Prostate gland (tissue), 2 donors: ENCODE measurements around the gene GPR17.

ENCODE experiments used
- POLR2A ChIP-seq: fragments of 450-650 bp; IDR thresholded peaks from one replicate; pipeline ENCODE4 v1.6.1; 2016; ENCODE audit warnings: antibody characterized with exemption, mild to moderate bottlenecking
- TF ChIP-seq, protein P1 (sequence below), 4 experiments: fragments of 200-600 bp in 2 of 4; fragments of 450-650 bp in 2 of 4; sonication (generic) in 2 of 4; IDR thresholded peaks; 1 replicate in 3 of 4; 2 replicates in 1 of 4; pipeline ENCODE4 v1.5.1; 2016 to 2019; ENCODE audit warnings: antibody characterized with exemption in 4 of 4, mild to moderate bottlenecking in 2 of 4, moderate library complexity in 2 of 4

DNA sequence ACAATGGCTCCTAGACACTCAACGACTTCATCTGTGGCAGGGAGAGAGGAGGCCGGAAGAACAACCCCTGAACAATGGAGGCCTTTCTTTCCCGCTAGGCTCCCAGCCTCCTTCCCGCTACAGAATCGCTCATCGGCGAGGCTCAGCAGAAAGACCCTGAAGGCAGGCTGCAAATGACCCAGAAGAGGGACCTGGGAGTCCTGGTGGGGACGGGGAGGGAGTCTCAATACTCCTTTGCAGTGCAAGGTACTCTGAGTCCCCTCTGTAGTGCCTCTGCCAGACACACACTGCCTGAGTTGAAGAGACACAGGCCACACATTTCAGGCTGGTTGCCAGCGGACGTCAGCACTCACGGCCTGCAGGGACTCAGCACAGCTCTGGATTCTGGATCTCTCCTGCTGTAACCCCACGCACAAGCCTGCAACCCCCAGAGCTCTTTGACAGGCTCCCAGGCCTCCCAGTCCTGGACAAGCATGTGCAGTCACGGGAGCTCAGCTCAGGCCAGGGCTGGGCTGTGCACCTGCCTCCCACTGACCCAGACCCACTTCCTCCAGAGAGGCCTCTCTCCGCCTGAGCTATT, 6.1 kb downstream of the GPR17 start:
- TF ChIP-seq, protein P1, sequence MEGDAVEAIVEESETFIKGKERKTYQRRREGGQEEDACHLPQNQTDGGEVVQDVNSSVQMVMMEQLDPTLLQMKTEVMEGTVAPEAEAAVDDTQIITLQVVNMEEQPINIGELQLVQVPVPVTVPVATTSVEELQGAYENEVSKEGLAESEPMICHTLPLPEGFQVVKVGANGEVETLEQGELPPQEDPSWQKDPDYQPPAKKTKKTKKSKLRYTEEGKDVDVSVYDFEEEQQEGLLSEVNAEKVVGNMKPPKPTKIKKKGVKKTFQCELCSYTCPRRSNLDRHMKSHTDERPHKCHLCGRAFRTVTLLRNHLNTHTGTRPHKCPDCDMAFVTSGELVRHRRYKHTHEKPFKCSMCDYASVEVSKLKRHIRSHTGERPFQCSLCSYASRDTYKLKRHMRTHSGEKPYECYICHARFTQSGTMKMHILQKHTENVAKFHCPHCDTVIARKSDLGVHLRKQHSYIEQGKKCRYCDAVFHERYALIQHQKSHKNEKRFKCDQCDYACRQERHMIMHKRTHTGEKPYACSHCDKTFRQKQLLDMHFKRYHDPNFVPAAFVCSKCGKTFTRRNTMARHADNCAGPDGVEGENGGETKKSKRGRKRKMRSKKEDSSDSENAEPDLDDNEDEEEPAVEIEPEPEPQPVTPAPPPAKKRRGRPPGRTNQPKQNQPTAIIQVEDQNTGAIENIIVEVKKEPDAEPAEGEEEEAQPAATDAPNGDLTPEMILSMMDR (IDR thresholded peaks at IDR 0.05): no peak
- no peak for TF ChIP-seq POLR2A
